ENCODE measurements around the gene MGAT5.

The MGAT5 gene

GRCh38 chr2:134344954-134345697 lies 91.3 kb downstream of the MGAT5 start:
- no peak for DNase-seq

- DNase-seq: no peak
Observed at GRCh38 chr2:134346141-134346540, 92.3 kb downstream of the MGAT5 start.

- DNase-seq: no peak
Observed at GRCh38 chr2:134347756-134348155, 93.9 kb downstream of the MGAT5 start.

- no peak for DNase-seq
Observed at GRCh38 chr2:134348239-134348638, 94.4 kb downstream of the MGAT5 start.

GRCh38 chr2:134348760-134349159 lies 94.9 kb downstream of the MGAT5 start:
- DNase-seq: no peak

GRCh38 chr2:134351016-134351415 lies 97.1 kb downstream of the MGAT5 start:
- no peak for DNase-seq

GRCh38 chr2:134351899-134352298 lies 98.0 kb downstream of the MGAT5 start:
- no peak for DNase-seq

- DNase-seq: no peak
Observed at GRCh38 chr2:134352844-134353243, 99.0 kb downstream of the MGAT5 start.

- no peak for DNase-seq
Observed at GRCh38 chr2:134354611-134355010, 100.7 kb downstream of the MGAT5 start.

- no peak for DNase-seq
Observed at GRCh38 chr2:134357814-134358213, 103.9 kb downstream of the MGAT5 start.

GRCh38 chr2:134359367-134360081 lies 105.7 kb downstream of the MGAT5 start:
- DNase-seq: no peak

DNA sequence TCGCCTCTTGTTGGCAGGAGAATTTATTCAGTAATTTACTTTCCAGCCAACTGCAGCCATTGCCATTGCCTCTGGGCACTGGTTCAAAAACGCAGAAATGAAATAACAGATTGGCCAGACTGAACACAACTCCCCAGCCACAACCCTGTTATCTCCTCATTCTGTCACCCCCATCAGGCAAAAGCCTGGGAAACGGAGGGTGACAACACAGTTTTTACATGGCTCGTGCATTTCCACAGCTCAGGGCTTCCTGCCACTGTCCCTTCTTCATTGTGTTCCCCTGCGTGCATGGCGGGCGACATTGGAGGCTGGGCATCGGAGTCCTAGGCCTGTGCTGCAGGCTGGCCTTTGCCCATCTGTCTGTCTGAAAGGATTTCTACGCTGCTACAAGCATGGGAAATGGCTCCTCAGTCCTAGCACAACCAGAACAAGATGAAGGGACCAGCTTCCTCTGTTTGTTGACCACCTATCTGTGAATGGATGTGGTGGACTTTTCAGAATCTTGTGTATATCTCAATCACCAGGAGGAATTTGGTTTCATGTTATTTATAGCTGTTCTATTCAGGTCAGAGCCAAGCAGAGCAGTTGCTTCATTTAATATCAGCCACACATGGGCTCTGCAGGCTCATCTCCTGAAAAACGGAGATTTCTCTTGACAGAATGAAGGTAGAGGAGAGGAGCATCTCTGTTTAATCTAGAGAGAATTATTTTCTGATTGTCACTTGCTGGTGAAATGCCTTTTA lies 107.0 kb downstream of the MGAT5 start:
- no peak for DNase-seq

- DNase-seq: no peak
Observed at GRCh38 chr2:134361648-134362047, 107.8 kb downstream of the MGAT5 start.

DNA sequence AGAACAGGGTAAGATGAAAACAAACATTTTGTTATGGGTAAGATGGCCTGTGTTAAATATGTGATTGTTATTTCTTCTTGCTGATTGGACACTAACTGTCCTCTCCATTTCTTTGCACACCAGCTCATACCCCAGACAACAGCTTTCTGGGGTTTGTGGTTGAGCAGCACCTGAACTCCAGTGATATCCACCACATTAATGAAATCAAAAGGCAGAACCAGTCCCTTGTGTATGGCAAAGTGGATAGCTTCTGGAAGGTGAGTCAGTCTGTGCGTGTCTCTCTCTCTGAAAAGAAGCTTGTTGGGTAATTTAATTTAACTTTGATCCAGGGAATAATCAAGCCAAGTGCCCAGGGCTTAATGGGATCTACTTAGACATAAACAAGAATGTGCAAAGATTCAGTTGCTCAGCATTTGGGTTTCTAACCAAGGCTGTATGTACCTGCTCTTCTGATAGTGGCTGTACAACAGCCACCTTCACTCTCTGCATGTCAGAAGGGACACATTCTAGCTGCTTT lies 108.3 kb downstream of the MGAT5 start:
- no peak for DNase-seq

- DNase-seq: no peak
Observed at GRCh38 chr2:134362740-134363139, 108.9 kb downstream of the MGAT5 start.

GRCh38 chr2:134365356-134365755 lies 111.5 kb downstream of the MGAT5 start:
- DNase-seq: no peak

GRCh38 chr2:134366359-134366758 lies 112.5 kb downstream of the MGAT5 start:
- no peak for DNase-seq

DNA sequence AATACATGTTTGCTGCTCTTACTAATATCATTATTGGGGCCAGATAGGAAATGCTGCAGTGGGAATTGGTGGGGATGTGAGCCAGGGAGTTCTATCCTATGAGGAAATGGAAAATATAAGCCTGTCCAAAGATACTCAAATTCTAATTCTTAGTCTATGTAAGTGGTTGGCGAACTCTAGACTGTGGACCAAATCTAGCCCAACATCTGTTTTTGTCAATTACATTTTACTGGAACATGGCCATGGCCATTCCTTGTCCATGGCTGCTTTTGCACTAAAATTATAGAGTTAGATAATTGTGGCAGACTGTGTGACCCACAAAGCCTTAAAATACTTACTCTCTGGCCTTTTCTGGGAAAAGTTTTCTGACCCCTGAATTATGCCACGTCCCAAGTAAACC lies 113.3 kb downstream of the MGAT5 start:
- no peak for DNase-seq

DNA sequence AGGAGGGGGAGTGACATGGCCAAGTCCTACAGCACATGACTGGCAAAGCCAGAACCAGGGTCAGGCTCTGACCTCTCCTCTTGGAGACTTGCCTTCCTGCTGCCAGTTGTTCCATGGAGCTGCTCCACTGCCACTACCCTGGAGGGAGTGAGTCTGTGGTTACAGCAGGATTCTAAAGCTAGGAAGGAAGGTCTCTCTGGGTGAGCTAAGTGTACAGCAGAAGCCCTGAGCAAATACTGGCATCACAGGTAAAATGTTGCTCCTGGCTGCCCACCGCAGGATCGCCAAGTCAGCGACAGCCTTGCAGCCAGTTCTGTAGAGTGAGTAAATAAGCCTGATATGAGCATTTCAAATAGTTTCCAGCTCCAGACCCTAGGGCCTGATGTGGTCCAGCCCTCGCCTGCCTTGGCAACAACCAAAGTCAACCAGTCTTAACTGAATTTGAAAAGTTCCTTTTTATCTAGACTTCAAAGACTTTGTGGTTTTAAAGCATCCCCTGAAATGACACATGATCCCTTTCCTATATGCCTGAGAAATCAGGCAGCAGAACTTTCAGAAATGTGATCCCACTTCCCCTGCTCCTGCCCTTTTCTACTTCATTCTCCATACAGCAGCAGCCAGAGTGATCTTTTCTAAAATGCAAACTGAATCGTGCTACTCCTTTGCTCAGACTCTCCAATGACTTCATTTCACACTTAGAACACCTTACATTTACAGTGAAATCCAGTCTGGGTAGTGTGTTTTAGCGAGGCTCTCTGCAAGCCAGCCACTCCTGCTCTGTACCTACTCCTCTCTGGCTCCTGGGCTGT lies 114.3 kb downstream of the MGAT5 start:
- no peak for DNase-seq

- DNase-seq: no peak
Observed at GRCh38 chr2:134369220-134369902, 115.5 kb downstream of the MGAT5 start.

DNA sequence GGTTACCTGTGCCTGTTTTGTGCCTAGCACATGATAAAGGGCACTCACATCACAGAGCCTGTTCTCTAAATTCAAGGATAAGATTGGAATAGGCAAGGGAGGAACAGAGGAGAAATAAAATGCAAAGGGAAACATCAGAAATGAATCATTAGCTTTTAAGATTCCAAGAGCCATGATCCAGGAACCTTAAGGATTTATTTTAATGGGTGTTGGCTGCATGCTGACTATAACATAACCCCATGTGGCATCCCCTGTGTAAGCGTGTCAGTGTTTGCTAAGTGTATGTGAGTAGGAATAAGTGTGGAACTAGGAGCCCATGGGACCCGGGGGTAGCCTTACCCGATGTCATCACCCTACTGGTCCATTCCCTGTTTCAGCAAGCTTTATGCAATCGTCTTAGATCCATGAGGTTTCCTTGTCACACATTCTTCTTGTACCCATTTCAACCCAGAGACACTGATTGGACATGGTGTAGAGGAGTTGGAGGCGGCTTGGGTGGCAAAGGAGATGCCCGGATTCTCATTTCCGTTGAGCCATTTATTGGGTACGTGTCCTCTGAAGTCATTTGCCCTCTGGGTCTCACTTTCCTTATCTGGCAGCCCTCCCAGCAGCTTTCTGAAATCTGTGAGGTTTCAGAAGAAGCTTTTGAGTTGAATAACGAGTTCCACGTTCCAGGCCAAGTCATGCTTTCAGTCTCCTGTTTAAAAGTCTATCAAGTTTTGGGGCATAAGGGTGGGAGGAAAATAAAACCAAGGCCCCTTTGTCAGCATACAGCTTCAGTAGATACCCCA lies 117.0 kb downstream of the MGAT5 start:
- no peak for DNase-seq

All from activated CD4-positive, alpha-beta T cell treated with anti-CD3 and anti-CD28 coated beads, Interleukin-2, amount 50 U/mL, for 48 hours (primary cell).